ENCODE results near the gene SIGLEC6. TPM values are rescaled to one million over a fixed set of nuclear protein-coding genes. Genes with fewer than 3 reads are reported as not detected.

Gene SIGLEC6
- polyA plus RNA-seq, 1 experiment, result not detected

DNA sequence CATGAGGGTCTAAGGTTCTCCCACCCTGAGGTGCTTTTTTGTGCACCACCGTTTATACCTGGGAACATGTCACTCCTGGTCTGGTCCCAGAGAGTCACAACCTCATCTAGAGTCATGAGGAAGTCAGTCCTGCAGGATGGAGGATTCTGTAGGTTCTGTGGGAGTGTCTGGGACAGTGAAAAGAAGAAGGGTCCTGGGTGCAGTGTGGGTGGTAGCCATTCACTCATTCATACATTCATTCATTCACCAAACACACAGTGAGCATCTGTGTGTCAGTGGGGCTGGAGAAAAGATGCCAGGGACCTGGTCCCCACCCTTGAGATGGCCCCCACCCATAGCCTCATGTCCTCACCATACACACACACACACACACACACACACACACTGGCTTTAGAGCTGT is 61.8 kb downstream of the SIGLEC6 start:
- CTCF ChIA-PET, result interaction anchor here (0.7 to 1.5 kb wide), 3 partner anchors 188 to 756 kb away, joined by 3 to 4 read pairs (median 3); no protein-coding TSS in a partner anchor
- TF ChIP-seq CTCF (IDR thresholded peaks at IDR 0.05; ENCODE audit: low read depth, low read length), result no peak

DNA sequence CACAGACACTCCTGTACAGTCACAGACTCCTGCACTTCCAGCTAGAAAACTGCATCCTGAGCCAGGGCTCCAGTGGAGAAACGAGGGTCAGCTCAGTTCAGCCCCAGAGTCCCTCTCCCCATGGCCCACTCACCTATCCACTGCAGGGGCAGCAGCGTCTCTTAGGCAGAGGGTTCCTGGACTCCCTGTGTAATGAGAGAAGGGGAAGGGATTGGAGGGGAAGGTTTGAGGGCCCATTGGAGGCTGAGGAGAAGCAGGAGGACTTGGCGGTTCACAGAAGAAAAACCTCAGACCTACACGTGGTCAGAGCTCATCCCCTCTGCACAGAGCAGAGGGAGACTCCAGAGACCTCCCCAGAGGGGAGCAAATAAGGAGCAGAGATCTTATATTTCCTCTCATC is 62.3 kb downstream of the SIGLEC6 start:
- ChIA-PET POLR2A (no interaction called here), CTCF (interaction anchor here (1.4 to 1.5 kb wide), 2 partner anchors 188 to 191 kb away, joined by 3 to 4 read pairs; no protein-coding TSS in a partner anchor)
- H3K4me3 ChIP-seq (ENCODE audit: low read depth, low read length), result no peak overlapping the region
- H3K9me3 ChIP-seq (ENCODE audit: control insufficient read depth, insufficient read depth, low read length), result no peaks in the 10 kb centered on the region
- no peaks in the 10 kb centered on the region for H3K27me3 ChIP-seq (ENCODE audit: control insufficient read depth, insufficient read depth, low read length)
- no peak for DNase-seq (ENCODE audit: low read depth, low spot score)
- no peak for TF ChIP-seq CTCF (IDR thresholded peaks at IDR 0.05; ENCODE audit: low read depth, low read length)
- no peak overlapping the region for H3K27ac ChIP-seq (ENCODE audit: low read depth, low read length)

More for the DNA sequence above, 61.8 kb downstream of the SIGLEC6 start:
- Histone ChIP-seq H3K27ac (ENCODE audit: low read depth, low read length) (no peak overlapping the region), H3K27me3 (ENCODE audit: control insufficient read depth, insufficient read depth, low read length) (no peaks in the 10 kb centered on the region), H3K9me3 (ENCODE audit: control insufficient read depth, insufficient read depth, low read length) (no peaks in the 10 kb centered on the region), H3K4me3 (ENCODE audit: low read depth, low read length) (no peak overlapping the region)
- no peak for DNase-seq (ENCODE audit: low read depth, low spot score)
- POLR2A ChIA-PET, result no interaction called here

GRCh38 chr19:51468545-51468920 is 62.9 kb downstream of the SIGLEC6 start:
- Histone ChIP-seq H3K4me3 (ENCODE audit: low read depth, low read length) (no peak overlapping the region), H3K27ac (ENCODE audit: low read depth, low read length) (no peak overlapping the region), H3K27me3 (ENCODE audit: control insufficient read depth, insufficient read depth, low read length) (no peaks in the 10 kb centered on the region), H3K9me3 (ENCODE audit: control insufficient read depth, insufficient read depth, low read length) (no peaks in the 10 kb centered on the region)
- POLR2A ChIA-PET, result no interaction called here
- no peak for DNase-seq (ENCODE audit: low read depth, low spot score)
- TF ChIP-seq CTCF (IDR thresholded peaks at IDR 0.05; ENCODE audit: low read depth, low read length), result no peak
- CTCF ChIA-PET, result interaction anchor here (0.6 to 1.4 kb wide), 2 partner anchors 169 to 191 kb away, joined by 3 read pairs; no protein-coding TSS in a partner anchor

DNA sequence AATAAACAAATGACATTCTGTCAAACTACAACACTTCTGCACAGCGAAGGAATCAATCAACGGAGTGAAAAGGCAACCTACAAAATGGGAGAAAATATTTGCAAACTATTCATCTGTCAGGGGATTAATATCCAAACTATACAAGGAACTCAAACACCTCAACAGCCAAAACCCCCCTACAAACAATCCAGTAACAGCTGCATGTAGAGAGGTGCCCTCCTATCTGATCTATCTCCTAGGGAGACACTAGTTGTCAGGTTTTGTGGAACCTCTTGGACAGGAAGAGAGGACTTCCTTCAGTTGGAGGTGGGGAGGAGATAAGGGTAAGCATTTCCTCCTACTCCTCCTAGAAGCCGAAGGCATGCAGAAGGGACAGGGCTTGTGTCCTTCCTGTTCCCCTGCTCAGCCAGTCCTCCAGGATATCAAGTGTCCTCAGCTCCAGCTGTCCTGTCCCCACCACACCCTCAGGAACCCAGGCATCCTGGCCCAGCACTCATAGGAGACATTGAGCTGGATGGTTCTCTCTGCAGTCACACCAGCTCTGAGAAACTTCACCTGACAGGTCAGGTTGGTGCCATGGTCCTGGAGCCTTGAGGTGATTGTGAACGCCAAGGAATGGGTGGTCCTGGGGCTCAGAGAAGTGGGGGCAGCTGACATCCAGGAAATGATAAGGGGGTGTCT is 63.5 kb downstream of the SIGLEC6 start:
- ChIA-PET POLR2A (no interaction called here), CTCF (interaction anchor here (0.6 to 1.4 kb wide), 3 partner anchors 169 to 193 kb away, joined by 3 to 4 read pairs (median 3); no protein-coding TSS in a partner anchor)
- no peak overlapping the region for H3K27ac ChIP-seq (ENCODE audit: low read depth, low read length)
- no peak overlapping the region for H3K4me3 ChIP-seq (ENCODE audit: low read depth, low read length)
- DNase-seq (ENCODE audit: low read depth, low spot score), result no peak
- no peak for TF ChIP-seq CTCF (IDR thresholded peaks at IDR 0.05; ENCODE audit: low read depth, low read length)
- H3K27me3 ChIP-seq (ENCODE audit: control insufficient read depth, insufficient read depth, low read length), result no peaks in the 10 kb centered on the region
- H3K9me3 ChIP-seq (ENCODE audit: control insufficient read depth, insufficient read depth, low read length), result no peaks in the 10 kb centered on the region; the same call in 1 of the 2 replicates

Small RNAs within 50 kb of the gene (small RNA-seq; reads per million reads assigned to genes)
- not detected for gene AC020914.3 (ENCODE audit: insufficient read length, low read depth)

Other genes with a start within 250 kb of the SIGLEC6 start
- gene IGLON5, start 220.0 kb downstream of the SIGLEC6 start, polyA plus RNA-seq (2011; rRNA removed), result not detected in 2 replicates
- gene VSIG10L, start 189.5 kb downstream of the SIGLEC6 start, polyA plus RNA-seq (2011; rRNA removed), result 0.96 and 1.0 TPM in 2 replicates
- gene ETFB, start 165.3 kb downstream of the SIGLEC6 start, polyA plus RNA-seq (2011; rRNA removed), result 80.8 and 86.6 TPM in 2 replicates
- gene CLDND2, start 162.7 kb downstream of the SIGLEC6 start, polyA plus RNA-seq (2011; rRNA removed), result not detected in 2 replicates
- not detected in 2 replicates for gene NKG7, start 159.0 kb downstream of the SIGLEC6 start, polyA plus RNA-seq (2011; rRNA removed)
- gene LIM2, start 143.7 kb downstream of the SIGLEC6 start, polyA plus RNA-seq (2011; rRNA removed), result not detected in 2 replicates
- gene C19orf84, start 141.1 kb downstream of the SIGLEC6 start, polyA plus RNA-seq (2011; rRNA removed), result not detected in 2 replicates
- gene SIGLEC10, start 114.0 kb downstream of the SIGLEC6 start, polyA plus RNA-seq (2011; rRNA removed), result not detected in 2 replicates
- not detected in 2 replicates for gene SIGLEC8, start 73.2 kb downstream of the SIGLEC6 start, polyA plus RNA-seq (2011; rRNA removed)
- gene CEACAM18, start 53.1 kb downstream of the SIGLEC6 start, polyA plus RNA-seq (2011; rRNA removed), result not detected in 2 replicates
- not detected in 2 replicates for gene SIGLEC12, start 29.9 kb downstream of the SIGLEC6 start, polyA plus RNA-seq (2011; rRNA removed)
- gene ZNF175, start 39.6 kb upstream of the SIGLEC6 start, polyA plus RNA-seq (2011; rRNA removed), result 4.8 and 6.4 TPM in 2 replicates
- not detected in 2 replicates for gene SIGLEC5, start 98.7 kb upstream of the SIGLEC6 start, polyA plus RNA-seq (2011; rRNA removed)
- gene SIGLEC14, start 115.2 kb upstream of the SIGLEC6 start, polyA plus RNA-seq (2011; rRNA removed), result not detected in 2 replicates
- 3.5 and 5.6 TPM in 2 replicates for gene SPACA6, start 161.7 kb upstream of the SIGLEC6 start, polyA plus RNA-seq (2011; rRNA removed)
- gene HAS1, start 192.3 kb upstream of the SIGLEC6 start, polyA plus RNA-seq (2011; rRNA removed), result not detected in 2 replicates
- not detected in 2 replicates for gene FPR1, start 220.2 kb upstream of the SIGLEC6 start, polyA plus RNA-seq (2011; rRNA removed)
- gene FPR2, start 229.5 kb upstream of the SIGLEC6 start, polyA plus RNA-seq (2011; rRNA removed), result not detected in 2 replicates

Data from AG04450 (cell line).